ENCODE results near the gene TMEM132D. TPM values are rescaled to one million over a fixed set of nuclear protein-coding genes. Genes with fewer than 3 reads are reported as not detected.

Gene TMEM132D
- total RNA-seq, 2 donors from 2014 or later = not detected

DNA sequence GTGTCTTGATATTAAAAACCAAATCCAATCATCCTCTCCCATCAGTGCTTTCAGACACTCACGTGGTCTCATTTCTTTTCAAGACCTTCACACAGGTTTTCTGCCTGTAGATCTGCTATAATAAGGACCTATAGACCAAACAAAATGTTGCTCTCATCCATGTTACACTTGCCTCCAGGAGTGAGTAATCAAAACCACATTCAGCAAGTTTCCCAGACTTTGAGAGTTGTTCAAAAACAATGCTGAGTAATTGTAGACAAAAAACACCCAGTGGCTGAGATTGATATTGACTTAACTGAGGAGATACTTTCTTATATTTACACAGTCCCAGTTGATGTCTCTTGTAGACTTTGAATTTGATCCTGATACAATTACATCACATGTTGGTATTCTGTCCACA lies 383.1 kb downstream of the TMEM132D start:
- TF ChIP-seq, protein P1, sequence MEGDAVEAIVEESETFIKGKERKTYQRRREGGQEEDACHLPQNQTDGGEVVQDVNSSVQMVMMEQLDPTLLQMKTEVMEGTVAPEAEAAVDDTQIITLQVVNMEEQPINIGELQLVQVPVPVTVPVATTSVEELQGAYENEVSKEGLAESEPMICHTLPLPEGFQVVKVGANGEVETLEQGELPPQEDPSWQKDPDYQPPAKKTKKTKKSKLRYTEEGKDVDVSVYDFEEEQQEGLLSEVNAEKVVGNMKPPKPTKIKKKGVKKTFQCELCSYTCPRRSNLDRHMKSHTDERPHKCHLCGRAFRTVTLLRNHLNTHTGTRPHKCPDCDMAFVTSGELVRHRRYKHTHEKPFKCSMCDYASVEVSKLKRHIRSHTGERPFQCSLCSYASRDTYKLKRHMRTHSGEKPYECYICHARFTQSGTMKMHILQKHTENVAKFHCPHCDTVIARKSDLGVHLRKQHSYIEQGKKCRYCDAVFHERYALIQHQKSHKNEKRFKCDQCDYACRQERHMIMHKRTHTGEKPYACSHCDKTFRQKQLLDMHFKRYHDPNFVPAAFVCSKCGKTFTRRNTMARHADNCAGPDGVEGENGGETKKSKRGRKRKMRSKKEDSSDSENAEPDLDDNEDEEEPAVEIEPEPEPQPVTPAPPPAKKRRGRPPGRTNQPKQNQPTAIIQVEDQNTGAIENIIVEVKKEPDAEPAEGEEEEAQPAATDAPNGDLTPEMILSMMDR (IDR thresholded peaks at IDR 0.05) = no peak
- no peak for DNase-seq (ENCODE audit: low spot score)
- Histone ChIP-seq H3K27me3 (replicated peaks; ENCODE audit: insufficient read depth) (no peaks in the 10 kb centered on the region), H3K4me1 (ENCODE audit: control insufficient read depth in 1 of 2, low read depth in 2 of 2) (no peaks in the 10 kb centered on the region), H3K36me3 (no peaks in the 10 kb centered on the region), H3K9me3 (no peaks in the 10 kb centered on the region), H3K27ac (no peak overlapping the region), H3K4me3 (no peak overlapping the region)
- no peak for ATAC-seq (ENCODE audit: insufficient number of reproducible peaks, low FRiP score, low read depth)

DNA sequence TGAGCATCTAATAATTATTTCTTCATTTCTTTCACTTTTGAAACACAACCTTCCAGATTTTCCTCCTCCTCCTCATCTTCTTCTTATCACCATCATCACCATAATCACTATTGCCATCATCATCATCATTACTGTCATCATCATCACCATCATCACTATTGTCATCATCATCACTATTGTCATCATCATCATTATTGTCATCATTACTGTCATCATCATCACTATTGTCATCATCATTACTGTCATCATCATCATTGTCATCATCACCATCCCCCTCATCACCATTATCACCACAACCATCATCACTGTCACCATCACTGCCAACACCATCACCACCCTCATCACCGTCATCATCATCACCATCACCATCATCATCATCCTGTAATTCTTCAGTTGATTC lies 400.0 kb downstream of the TMEM132D start:
- TF ChIP-seq, protein P1 (IDR thresholded peaks at IDR 0.05) = no peak
- DNase-seq (ENCODE audit: low spot score) (no peak), ATAC-seq (ENCODE audit: insufficient number of reproducible peaks, low FRiP score, low read depth) (no peak)
- Histone ChIP-seq H3K27ac (no peak overlapping the region), H3K9me3 (peaks cover 4% of the 10 kb centered on the region), H3K27me3 (replicated peaks; ENCODE audit: insufficient read depth) (no peaks in the 10 kb centered on the region), H3K4me1 (ENCODE audit: control insufficient read depth in 1 of 2, low read depth in 2 of 2) (no peaks in the 10 kb centered on the region), H3K36me3 (no peaks in the 10 kb centered on the region), H3K4me3 (no peak overlapping the region)

DNA sequence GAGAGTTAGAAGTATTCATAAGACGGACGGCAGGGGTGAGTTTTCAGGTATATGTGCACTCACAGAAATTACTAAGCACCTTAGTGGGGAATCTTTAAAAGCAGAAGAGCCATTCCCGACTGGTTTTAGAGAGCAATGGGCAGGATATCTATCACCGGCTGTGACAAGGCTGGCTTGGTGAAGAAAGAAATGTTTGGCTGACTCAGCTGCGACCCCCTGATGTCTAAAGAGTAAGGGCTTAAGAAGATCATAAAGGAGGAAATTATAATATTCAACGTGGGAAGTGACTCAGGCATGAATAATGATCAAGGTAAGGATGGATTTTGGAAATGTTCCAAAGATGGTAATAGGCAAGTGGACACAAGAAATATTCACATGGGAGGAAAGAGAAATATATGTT lies 407.6 kb downstream of the TMEM132D start:
- no peak for DNase-seq (ENCODE audit: low spot score)
- Histone ChIP-seq H3K36me3 (no peaks in the 10 kb centered on the region), H3K4me3 (no peak overlapping the region), H3K4me1 (ENCODE audit: control insufficient read depth in 1 of 2, low read depth in 2 of 2) (no peaks in the 10 kb centered on the region), H3K27ac (no peak overlapping the region), H3K9me3 (no peaks in the 10 kb centered on the region), H3K27me3 (replicated peaks; ENCODE audit: insufficient read depth) (no peaks in the 10 kb centered on the region)
- TF ChIP-seq, protein P1 (IDR thresholded peaks at IDR 0.05) = no peak
- no peak for ATAC-seq (ENCODE audit: insufficient number of reproducible peaks, low FRiP score, low read depth)

DNA sequence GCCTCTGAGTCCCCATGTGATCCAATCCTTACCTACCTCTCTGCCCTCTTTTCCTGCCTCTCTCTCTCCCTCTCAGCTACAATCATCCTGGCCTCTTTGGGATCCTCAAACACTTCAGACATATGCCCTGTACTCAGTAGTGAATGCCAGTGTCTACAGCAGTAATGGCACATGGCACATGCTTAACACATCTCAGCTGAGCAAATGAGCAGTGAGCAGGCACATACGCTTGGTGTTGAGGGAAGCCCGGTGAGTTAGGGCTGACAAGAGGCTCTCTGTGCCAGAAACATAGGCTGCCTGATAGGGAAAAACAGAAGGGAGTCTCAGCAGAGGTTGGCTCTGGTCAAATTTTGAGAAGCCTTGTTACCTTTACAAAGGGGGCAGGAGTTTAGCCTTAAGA lies 409.1 kb downstream of the TMEM132D start:
- TF ChIP-seq, protein P1 (IDR thresholded peaks at IDR 0.05) = no peak
- Histone ChIP-seq H3K9me3 (no peaks in the 10 kb centered on the region), H3K4me3 (no peak overlapping the region), H3K27me3 (replicated peaks; ENCODE audit: insufficient read depth) (no peaks in the 10 kb centered on the region), H3K36me3 (no peaks in the 10 kb centered on the region), H3K4me1 (ENCODE audit: control insufficient read depth in 1 of 2, low read depth in 2 of 2) (no peaks in the 10 kb centered on the region), H3K27ac (no peak overlapping the region)
- DNase-seq (ENCODE audit: low spot score) = no peak
- no peak for ATAC-seq (ENCODE audit: insufficient number of reproducible peaks, low FRiP score, low read depth)

DNA sequence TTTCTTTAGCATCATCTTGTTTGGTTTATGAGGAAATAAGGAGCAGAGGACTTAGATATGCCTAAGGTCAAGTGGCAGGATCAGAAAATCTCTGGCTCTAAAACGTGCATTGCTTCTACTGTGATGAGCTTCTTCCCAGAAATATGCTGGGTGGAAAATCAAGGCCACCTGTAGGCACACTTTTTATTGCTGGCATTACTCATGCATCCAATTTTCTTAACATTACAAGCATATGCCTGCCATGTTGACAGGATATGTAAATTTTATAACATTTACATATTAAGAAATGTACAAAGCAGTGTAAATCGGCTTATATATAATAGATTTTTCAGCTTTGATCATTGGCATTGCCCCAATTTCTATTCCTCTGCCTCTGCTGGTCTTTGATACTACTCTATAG lies 409.6 kb downstream of the TMEM132D start:
- DNase-seq (ENCODE audit: low spot score) (no peak), ATAC-seq (ENCODE audit: insufficient number of reproducible peaks, low FRiP score, low read depth) (no peak)
- Histone ChIP-seq H3K4me1 (ENCODE audit: control insufficient read depth in 1 of 2, low read depth in 2 of 2) (no peaks in the 10 kb centered on the region), H3K27me3 (replicated peaks; ENCODE audit: insufficient read depth) (no peaks in the 10 kb centered on the region), H3K36me3 (no peaks in the 10 kb centered on the region), H3K27ac (no peak overlapping the region), H3K9me3 (no peaks in the 10 kb centered on the region), H3K4me3 (no peak overlapping the region)
- TF ChIP-seq, protein P1 (IDR thresholded peaks at IDR 0.05) = no peak

Data from thoracic aorta (tissue), 2 donors.